HG03097 (cell line): ENCODE data around the gene GRAMD1A.
"Not testable (repeated sequence)": the region's sequence is repeated elsewhere in the genome, so short reads cannot be mapped to it uniquely, and the experiment has no call there.

ENCODE experiments used
- ATAC-seq: cut with Tn5 transposase; IDR thresholded peaks from one replicate; pipeline ENCODE4 v1.9.1; 2021; ENCODE audit not compliant: unreplicated experiment, low FRiP score

GRAMD1A gene

DNA sequence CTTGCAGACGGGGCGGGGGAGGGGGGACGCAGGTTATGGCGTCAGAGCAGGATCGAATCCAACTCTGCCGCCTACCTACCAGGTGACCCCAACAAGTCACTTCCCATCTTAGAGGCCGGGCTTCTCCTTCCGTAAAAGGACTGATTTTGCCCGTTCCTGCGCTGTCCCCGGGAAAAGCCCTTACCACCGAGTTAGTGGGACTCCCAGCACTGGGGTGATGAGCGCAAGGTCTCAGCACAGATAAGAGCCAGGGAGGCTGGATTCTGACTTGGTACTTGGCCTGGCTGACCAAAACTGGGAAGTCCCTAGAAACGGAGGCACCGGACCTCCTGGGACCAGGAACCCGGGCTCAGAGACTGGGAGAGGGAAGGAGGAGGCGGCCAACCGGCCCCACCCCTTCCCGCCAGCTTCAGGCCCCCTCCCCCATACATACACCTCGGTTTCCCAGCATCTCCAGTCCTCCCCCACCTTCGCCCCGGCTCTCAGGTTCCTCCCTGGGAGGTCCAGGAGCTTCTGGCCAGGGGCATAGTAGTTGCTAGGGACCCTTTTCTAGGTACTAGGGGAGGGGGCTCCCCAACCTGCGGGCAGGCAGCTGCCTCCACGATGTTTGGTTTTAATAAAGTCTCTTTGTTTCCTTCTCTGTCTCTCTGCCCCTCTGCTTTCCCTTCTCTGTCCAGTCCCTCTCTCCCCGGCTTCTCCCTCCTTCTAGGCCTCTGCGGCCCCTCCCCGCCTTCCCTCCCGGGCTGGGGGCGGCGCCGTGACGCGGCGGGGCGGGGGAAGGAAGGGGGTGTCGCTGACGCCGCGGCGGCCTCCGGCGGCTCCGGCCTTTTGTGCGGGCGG lies at the start of gene GRAMD1A:
Gene GRAMD1A (plus strand): TSS at position 826 of the 840 bp plus-strand sequence. CDS start 156 bp downstream, outside the sequence.
- ATAC-seq, result no peak

DNA sequence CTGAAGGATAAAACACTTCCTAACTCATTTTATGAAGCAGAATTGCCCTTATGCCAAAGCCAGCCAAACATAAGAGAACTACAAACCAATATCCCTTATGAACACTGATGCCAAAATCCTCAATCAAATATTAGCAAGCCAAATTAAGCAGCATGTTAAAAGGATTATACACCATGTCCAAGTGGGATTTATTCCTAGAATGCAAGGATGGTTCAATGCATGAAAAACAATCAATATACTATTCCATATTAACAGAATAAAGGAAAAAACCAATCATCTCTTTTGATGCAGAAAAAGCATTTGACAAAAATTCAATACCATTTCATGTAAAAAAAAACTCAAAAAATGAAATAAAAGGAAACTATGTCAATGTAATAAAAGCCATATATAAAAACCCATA lies 47.0 kb upstream of the GRAMD1A start:
- ATAC-seq, result no peak

DNA sequence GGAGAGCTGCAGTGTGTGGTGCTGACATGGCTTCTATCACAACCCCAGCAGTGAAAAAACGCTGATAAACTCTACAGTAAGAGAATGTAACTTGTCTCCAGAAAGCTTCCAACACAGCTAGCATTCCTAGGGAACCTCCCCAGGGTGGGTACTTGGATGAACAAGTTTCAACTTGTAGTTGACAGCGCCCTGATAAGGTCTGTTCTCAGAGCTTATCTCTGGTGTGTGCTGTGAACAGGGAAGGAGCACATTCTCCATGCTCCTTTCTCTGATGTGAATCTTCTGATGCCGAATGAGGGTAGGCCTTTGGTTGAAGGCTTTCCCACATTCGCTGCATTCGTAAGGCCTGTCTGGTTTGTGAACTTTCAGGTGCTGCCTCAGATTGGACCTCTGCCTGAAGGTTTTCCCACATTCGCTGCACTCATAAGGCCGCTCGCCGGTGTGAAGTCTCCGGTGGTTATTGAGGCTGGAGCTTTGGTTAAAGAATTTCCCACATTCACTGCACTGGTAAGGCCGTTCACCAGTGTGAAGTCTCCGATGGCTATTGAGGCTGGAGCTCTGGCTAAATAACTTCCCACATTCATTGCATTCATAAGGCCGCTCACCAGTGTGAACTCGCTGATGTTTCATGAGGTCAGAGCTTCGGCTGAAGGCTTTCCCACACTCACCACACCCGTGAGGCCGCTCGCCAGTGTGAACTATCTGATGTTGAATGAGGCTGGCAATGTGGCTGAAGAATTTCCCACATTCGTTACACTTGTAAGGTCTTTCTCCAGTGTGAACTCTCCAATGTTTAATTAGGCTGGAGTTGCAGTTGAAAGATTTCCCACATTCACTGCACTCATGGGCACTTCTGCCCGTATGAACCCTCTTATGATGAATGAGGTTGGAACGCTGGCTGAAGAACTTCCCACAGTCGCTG lies 42.0 kb upstream of the GRAMD1A start:
- ATAC-seq, result no peak

DNA sequence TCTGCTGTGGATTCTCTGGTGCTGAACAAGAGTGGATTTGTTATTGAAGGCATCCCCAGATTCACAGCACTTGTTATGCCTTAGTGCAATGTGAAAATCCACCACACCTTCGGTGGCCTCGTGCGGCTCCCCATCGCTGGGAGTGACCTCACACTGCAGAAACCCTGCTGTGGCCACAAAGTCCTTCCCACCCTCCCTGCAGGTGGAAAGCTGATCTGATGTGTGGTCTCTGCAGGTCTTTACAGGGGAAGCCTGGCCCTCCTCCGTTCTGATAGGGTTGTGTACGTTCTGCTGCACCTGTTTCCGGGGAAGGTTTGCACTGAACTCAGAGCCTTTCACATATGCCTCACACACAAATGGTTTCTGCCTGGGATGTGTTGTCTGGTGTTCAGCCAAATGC lies 41.1 kb upstream of the GRAMD1A start:
- no peak for ATAC-seq

DNA sequence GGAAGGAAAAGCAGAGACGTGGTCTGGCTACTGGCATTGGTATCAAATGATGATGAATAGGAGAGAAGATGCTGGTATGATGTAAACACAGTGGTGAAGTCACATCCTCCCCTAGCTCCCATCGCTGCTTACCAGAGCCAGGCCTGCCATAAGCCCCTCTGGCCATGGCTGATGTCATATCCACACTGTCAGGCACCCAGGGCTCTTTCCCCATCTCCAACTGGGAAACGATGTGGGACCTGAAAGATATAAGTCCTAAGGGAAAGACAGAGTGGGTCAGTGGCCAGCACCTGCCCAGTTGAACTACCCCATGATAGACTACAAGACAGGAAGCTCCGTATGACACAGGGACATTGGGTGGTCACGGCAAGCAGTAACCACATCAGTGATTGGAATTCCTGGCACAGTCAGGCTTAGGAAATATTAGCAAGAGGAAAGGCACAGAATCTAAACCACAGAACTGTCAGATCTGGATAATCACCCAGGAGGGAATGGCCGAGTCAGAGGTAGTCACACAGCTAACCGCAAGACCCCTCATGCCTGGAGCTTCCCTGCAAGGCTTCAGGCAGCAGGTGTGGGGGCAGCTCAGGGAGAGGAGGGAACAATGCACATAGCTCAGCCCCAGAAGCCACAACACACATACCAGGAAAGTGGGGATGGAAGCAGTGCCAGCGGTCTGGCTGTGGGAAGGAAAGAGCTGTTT lies 39.9 kb upstream of the GRAMD1A start:
- no peak for ATAC-seq

DNA sequence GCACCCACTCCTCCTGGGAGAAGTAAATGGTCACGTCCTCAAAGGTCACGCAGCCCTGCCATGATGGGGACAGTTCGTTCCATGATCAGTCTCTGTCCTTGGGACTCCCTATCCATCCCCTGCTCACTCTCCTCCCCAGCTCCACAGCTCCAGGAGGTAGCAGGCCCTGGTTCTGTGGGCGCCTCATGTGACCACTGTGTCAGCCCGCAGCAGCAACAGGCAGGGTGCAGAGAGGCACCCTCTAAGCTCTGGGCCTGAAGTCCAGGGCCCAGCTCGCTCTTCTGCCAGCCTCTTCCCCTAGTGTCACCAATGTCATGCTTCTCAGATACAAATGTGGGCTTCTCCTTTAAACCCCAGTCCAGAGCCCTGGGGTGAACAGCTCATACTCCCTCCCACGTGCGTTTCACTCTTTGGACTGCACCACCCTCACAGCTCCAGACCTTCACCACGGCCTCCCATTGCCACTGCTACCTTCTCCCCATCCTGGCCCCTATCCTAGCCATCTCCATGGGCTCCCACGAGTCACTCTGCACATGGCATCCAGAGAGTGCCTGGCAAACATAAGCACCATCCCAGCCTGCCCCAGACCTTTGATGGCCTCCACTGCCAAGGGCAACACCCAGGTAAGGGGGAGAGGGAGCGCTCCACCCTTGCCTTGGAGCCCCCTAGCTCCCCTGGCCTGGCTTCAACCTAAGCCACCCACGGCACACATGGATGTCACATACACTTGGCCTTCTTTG lies 39.0 kb upstream of the GRAMD1A start:
- no peak for ATAC-seq

DNA sequence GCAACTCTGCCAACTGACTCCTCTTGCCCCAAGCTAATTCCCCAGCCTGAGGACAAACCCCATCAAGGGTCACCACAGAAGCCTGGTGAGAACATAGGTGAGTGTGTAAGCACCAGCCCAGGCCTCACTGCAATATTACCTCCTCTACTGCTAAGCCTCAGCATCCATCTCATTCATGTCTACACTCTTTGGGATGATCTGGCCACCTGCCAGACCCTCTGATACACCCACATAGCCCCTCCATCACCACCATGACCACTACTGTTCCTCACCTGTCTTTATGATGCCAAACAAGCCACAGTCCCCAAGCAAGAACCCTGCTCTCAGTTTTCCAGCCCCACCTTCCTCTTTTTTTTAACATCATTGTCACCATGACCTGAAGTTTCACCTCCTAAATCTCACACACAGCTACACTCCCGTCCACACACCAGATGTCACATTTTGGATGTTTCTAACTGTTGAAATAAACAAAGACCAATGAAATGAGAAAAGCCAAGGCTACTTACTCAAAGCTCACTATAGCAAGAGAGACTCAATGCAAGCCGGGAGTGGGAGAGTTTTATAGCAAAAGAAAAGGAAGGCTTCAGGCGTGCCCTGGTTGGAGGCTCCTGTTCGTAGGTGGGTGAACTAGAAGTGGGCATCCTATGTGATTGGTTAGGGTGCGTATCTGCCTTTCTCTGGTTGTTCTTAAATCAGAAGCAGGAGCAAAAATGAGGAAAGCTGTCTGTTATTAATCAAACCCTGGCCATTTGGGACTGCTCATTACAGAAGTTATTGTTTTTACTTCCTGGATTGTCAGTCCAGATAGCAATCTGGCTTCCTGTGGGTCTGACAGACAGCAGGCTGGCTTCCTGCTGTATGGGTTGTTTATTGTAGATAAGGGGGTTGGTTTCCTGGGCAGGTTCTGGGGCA lies 38.1 kb upstream of the GRAMD1A start:
- ATAC-seq, result no peak

DNA sequence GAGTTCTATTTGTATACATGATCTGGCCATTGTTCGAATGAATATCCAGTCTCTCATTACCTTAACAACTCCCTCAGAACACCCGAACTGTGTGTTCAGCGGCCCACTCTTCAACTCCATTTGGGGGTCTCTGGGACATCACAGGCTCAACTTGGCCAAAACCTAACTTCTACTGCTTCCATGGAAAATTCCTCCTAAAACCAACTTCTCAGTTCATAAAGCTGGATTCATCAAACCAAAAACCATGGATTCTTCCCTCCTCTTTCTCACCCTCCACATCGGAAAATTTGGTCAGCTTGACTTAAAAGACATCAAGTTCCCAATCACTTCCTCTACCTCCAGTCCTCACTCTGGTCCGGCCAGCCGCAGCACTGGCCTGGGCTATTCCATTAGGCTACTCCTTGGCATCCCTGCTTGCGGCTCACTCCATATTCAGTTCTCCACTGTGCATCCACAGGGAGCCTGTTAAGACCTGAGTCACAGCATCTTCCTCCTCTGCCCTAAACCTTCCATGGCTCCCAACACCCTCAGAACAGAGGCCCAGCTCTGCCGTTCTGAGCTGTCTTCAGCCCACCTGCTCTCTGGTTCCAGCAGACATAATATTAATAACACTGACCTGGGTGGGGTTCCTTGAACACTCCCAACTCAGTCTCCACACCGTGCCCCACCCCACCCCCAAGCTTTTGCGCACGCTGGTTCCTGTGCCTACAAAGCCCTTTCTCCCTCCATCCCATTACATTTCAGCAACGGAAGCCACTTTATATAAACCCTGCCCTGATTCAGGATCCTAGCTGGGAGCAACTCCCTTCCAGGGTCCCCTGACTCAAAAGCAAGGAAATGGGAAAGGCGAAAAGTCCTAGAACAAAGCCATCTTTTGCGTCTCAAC lies 37.2 kb upstream of the GRAMD1A start:
- no peak for ATAC-seq

DNA sequence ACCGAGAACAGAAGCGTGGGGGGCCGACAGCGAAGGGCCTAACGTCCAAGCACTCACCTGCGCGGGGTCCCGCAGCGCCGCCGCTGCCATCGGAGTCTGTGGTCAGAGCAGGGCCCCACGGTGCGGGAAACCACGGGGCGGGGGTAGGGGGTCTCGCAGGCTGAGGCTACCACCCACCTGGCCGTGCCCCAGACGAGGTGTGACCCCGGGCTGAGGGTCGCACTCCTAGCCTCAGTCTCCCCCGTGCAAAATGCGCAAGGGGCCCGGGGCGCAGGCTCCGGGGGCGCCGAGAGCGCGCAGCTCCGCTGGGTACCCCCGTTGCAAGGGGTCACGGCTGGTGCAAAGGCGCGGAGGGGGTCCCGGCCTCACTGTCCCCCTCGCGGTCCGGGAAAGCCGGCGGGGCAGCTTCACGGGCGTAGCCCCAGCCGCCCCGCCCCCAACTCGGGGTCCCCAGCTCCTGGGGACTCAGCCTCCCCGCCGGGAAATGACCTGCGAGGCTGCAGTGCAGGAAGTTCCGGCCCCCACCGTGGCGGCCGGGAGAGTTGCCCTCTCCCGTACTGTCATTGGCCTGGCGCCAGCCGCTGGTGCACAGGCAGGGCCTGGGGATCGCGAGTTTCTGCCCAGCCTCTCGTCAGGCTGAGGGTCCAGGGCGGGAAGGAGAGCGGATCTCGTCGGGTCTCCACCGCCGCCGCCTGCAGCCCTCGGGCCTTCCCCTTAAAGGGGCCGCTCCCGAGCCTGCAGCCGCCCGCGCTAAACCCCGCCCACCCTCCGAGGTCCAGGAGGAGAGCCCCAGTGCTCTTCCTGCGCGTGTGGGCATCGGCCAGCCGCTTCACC lies 36.3 kb upstream of the GRAMD1A start, which contains the start of gene ZNF792:
Gene ZNF792 (minus strand): TSS at position 657 of the 834 bp plus-strand sequence. CDS start 567 bp downstream, at position 90.
- ATAC-seq, result no peak

DNA sequence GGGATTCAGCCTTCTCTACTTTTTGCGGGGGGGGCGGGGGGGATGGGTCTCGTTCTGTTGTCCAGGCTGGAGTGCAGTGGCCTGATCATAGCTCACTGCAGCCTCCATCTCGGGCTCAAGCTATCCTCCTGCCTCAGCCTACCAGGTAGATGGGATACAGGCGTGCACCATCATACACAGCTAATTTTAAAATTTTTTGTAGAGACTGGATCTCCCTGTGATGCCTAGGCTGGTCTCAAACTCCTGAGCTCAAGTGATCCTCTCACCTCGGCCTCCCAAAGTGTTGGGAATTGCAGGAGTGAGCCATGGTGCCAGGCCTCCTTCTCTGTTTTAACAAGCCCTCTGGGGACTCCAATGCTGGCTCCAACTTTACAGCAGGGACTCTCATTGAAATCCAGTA lies 35.5 kb upstream of the GRAMD1A start:
- no peak for ATAC-seq

DNA sequence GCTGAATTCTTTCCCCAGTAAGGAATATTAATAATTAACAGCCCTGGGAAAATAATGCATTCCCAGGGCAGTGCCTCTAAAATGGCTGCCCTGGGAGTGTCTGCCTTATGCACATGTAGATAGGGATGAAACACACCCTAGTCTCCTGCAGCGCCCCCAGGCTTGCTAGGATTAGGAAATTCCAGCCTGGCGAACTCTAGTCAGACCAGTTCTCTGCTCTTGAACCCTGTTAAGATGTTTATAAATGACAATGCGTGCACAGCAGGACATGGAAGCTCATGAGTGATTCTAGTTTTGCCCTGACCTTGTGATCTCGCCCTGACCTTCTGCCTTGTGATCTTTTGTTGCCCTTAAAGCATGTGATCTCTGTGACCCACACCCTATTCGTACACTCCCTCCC lies 34.6 kb upstream of the GRAMD1A start:
- ATAC-seq, result not testable (repeated sequence)

DNA sequence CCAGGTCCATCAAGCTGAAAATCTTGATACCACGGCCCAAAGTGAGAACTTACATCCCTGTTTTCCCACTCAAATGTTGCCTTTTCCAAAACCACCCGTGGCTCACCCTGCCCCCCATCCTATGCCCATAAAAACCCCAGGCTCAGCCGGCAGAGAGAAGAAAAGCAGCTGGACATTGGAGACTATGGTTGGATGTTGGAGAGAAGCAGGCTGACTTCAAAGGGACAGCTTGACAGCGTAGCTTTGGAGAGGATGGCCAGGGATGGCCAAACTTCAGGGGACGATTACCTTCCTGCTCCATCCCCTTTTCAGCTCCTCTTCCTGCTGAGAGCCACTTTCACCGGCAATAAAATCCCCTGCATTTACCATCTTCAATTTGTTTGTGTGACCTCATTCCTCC lies 32.6 kb upstream of the GRAMD1A start:
- no peak for ATAC-seq

DNA sequence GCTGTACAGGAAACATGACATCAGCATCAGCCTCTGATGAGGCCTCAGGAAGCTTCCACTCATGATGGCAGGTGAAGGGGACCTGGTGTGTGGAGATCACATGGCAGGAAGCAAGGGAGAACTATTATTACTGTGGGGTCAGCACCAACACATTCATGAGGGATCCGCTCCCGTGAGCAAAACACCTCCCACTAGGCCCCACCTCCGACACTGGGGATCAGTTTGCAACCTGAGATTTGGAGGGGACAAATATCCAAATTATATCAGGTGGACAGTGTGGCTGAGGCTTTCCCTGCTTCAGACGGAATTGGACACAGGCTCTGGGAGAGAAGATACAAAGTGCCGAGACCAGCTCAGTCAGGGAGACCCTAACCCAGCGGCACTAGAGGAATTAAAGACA lies 30.4 kb upstream of the GRAMD1A start:
- no peak for ATAC-seq

DNA sequence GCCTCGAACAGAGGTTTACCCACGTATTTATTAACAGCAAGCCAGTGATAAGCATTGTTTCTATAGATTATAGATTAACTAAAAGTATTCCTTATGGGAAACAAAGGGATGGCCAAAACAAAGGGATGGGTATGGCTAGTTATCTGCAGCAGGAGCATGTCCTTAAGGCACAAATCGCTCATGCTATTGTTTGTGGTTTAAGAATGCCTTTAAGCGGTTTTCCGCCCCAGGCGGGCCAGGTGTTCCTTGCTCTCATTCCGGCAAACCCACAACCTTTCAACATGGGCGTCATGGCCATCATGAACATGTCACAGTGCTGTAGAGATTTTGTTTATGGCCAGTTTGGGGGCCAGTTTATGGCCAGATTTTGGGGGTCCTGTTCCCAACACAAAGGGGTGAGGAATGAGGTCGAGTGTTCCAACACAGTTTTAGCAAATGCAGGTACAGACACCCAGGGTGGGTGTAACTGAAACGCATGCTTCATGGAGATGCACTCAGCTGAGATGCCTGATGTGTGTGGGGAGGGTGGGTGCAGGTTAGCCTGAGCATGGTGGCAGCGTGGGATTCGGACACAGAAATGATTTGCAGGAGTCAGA lies 29.8 kb upstream of the GRAMD1A start:
- ATAC-seq, result not testable (repeated sequence)

DNA sequence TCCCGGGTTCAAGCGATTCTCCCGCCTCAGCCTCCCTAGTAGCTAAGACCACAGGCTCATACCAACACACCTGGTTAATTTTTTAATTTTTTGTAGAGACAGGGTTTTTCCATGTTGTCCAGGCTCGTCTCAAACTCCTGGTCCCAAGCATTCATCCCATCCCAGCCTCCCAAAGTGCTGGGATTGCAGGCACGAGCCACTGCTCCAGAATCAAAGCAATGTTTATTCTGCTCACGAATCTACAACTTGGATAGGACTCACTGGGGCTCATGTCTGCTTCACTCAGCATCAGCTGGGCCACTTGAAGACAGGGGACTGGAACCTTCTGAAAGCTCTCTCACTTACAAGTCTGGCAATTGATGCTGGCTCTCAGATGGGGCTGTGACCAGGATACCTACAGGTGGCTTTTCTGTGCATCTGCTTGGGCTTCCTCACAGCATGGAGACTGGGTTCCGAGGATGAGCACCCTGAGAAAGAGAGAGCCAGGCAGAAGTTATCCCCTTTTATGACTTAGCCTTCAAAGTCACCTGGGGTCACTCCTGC lies 27.9 kb upstream of the GRAMD1A start:
- ATAC-seq, result no peak

DNA sequence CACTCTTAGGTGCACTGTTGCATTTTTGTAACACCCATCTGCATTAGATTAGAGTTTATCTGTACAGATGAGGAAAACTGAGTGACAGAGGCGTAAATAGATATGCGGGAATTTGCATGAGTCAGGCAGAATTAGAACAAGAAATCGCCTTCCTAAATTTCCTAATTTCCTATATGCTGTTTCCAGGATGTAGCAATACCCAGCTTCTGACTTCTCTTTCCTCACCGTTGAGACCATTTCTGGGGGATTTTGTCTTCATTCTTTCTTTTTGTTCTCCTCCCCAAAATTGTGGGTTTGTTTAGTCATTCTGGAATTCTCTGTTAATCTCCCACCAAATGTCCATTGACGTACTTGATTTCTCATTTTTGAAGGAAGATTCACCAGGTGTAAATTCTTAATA lies 25.5 kb upstream of the GRAMD1A start:
- ATAC-seq, result no peak

DNA sequence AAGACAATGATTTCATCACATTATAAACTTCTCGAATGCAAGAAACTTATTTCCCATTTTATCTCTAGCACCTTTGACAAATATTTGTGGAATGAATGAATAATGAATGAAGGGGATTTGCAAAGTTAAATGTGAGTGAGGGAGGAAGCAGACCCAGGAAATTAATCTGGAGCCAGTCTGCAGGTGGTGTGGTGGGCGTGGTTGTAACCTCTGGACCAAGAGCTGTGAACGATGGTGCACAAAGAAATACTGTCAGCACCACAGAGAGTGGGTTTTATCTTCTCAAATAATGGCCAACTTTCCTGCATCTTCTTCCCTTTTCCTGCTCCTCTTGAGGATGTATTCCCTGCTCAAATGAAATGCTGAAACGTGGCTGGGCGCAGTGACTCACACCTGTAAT lies 25.1 kb upstream of the GRAMD1A start:
- no peak for ATAC-seq
